Activated CD4-positive, alpha-beta T cell treated with anti-CD3 and anti-CD28 coated beads for 1 hour (primary cell): ENCODE data around the gene ALDOA.
"Not testable (repeated sequence)": the region's sequence is repeated elsewhere in the genome, so short reads cannot be mapped to it uniquely, and the experiment has no call there.

ENCODE experiments used
- DNase-seq: peaks from one replicate; pipeline ENCODE4 v3.0.0-alpha.2; 2020

Gene ALDOA

DNA sequence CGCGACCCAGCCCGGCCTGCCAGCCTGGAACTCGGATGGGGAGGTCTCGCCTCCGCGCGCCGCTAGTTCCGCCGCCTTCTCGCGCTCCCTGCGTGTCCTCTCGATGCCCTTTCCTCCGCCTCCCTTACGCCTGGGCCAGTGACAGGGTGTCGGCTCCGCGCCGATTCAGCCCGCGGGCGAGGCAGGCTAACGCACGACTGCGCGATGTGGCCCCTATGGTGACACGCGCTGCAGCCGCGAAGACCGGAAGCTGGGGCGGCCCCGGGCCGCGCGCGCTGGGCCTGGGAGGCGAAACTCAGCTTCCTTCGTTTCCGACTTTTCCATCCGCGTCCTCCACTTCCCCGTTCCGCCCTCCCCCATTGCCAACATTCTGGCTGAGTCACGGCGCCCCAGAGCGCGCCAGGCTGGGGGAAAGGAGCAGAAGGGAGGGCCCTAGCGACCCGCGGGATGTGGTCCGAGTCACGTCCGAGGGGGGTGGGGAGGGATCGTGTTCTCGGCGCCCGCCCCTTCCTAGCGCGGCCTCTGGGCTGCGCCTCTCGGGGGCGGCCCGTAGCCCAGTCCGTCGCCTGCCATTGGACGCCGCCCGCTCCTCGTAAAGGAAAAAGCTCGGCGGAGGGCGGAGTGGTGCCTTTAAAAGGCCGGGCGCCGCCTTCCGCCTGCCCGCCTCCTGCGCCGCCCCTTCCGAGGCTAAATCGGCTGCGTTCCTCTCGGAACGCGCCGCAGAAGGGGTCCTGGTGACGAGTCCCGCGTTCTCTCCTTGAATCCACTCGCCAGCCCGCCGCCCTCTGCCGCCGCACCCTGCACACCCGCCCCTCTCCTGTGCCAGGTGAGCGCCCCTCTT, at the start of gene ALDOA:
Gene ALDOA (plus strand): TSS at position 659 of the 841 bp plus-strand sequence. CDS start 1,138 bp downstream, outside the sequence.
- DNase-seq, result peak; percentile 93

DNA sequence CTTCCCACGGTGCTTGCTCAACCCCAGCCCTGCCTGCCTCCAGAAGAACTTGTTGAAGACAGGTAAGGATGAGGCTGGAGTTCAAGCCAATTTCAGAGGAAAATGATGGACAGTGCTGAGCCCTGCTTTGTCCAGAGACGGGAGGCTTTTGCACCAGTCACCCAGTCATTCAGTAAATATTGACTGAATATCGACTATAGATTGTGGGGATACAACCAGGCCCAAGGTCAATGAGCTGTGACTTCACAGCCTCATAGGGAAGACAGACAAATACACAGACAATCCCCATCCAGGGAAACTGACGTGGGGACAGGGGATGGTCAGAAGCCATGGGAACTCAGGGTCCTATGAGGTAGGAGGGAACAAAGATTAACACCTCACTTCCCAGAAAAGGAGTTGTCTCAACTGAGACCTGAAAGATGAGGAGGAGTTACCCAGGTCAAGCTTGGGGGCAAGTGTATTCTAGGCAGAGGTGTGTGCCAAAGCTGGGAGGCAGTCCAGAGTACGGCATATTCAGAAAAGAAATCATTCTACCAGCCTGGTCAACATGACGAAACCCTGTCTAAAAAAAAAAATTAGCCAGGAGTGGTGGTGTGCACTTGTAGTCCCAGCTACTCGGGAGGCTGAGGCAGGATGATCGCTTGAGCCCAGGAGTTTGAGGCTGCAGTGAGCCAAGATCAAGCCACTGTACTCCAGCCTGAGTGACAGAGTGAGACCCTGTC, 48.8 kb upstream of the ALDOA start:
- no peak for DNase-seq

GRCh38 chr16:30017277-30017656, 48.3 kb upstream of the ALDOA start:
- no peak for DNase-seq

DNA sequence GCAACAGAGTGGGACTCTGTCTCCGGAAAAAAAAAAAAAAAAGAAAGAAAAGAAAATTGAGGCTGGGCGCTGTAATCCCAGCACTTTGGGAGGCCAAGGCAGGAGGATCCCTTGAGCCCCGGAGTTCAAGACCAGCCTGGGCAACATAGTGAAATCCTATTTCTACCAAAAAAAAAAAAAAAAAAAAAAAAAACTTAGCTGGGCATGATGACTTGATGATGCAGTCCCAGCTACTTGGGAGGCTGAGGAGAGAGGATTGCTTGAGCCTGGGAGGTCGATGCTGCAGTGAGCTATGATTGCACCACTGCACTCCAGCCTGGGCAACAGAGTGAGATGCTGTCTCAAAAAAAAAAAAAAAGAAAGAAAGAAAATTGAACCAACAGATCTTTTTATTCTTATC, 47.6 kb upstream of the ALDOA start:
- DNase-seq, result not testable (repeated sequence)

- no peak for DNase-seq
Observed at GRCh38 chr16:30018731-30019158, 46.8 kb upstream of the ALDOA start.

DNA sequence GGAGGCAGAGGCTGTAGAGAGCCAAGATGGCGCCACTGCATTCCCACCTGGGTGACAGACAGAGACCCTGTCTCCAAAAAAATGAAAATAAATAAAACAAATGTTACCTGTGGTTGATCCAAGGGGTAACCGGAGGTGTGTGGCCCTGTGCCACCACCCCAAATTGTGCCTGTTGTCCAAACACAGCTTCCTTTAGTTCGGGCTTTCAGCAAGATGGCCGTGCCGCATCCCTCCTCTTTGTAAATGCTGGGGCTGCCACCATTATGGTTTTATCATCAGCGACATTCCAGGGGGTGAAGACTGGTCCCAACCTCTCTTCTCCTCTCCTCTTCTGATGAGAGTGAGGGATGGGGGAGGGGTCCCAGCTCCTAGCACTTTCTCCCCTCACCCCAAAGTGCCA, 42.7 kb upstream of the ALDOA start, which contains the start of gene C16orf92:
Gene C16orf92 (plus strand): TSS at position 312 of the 400 bp plus-strand sequence. CDS start 143 bp downstream, outside the sequence.
- DNase-seq, result no peak

GRCh38 chr16:30023586-30023985, 42.0 kb upstream of the ALDOA start:
- no peak for DNase-seq

- no peak for DNase-seq
Observed at GRCh38 chr16:30024451-30024850, 41.1 kb upstream of the ALDOA start.

GRCh38 chr16:30025156-30025555, 40.4 kb upstream of the ALDOA start:
- no peak for DNase-seq

- DNase-seq, result no peak
Observed at GRCh38 chr16:30025574-30025973, 40.0 kb upstream of the ALDOA start.

- DNase-seq, result no peak
Observed at GRCh38 chr16:30026449-30026848, 39.1 kb upstream of the ALDOA start.

- no peak for DNase-seq
Observed at GRCh38 chr16:30027588-30028437, 37.7 kb upstream of the ALDOA start.

GRCh38 chr16:30028438-30029076, 37.0 kb upstream of the ALDOA start:
- no peak for DNase-seq

DNA sequence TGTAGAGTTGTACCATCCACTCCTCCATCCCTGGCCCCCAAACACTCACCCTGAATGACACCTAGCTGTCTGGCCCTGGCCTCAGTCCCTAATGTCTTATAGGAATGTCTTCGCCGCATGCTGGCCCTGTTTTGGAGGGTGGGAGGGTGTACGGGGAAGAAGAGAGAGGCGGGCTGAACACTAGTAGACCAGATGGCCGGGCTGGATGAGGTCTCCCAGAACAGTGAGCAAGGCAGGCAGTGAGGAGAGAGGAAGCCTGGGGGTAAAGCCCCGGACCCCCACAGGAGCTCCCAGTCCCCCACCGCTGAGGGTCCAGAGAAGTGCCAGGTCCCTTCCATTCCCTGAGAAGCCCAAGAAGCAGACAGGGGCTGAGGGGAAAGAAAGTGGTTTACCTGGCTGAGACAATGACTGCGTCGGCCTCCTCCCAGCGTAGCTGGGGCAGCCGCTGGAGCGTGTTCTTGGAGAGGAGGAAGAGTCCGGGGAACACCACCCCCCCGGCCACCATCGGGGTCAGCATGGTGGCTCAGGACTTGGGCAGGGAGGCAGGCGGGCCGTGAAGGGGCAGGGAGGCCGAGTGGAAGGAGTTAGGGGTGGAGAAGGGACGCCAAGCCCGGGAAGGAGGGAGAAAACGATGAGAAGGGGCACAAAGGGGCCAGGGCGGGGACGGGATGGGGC, 35.4 kb upstream of the ALDOA start:
- DNase-seq, result no peak

DNA sequence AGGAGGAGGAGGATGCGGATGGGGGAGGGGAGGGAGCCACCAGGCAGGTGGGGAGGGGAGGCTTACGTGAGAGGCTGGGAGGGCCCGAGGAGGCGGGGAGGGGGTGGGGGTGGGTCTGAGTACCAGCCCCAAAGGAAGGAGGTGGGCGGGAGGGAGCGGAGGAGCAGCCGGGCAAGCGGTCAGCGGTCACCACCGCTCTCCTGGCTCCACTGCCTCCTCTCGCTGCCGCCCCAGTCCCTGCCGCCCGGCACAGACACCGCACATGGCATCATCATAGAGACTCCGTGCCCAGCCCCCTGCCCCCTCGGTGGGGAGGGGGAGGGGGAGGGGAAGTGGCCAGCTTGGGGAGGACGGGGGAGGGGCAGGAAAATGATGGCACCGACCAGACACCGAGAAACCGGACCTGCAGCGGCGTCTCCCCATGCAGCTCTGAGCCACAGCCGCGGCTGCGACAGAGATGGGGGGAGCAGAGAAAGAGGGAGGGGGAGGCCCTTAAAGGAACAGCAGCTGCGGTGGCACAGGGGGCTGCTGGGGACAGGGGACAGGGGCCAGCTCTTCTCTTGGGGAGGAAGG, 34.6 kb upstream of the ALDOA start, which contains the start of gene TLCD3B:
Gene TLCD3B (minus strand): TSS at position 431 of the 573 bp plus-strand sequence. CDS start 744 bp downstream, outside the sequence.
- DNase-seq, result no peak

- DNase-seq, result no peak
Observed at GRCh38 chr16:30031477-30031918, 34.1 kb upstream of the ALDOA start.

GRCh38 chr16:30032083-30032819, 33.3 kb upstream of the ALDOA start:
- DNase-seq, result peak; percentile 36

- no peak for DNase-seq
Observed at GRCh38 chr16:30033270-30033669, 32.3 kb upstream of the ALDOA start.

GRCh38 chr16:30040221-30040620, 25.3 kb upstream of the ALDOA start:
- no peak for DNase-seq

- DNase-seq, result not testable (repeated sequence)
Observed at GRCh38 chr16:30040690-30041089, 24.9 kb upstream of the ALDOA start.

DNA sequence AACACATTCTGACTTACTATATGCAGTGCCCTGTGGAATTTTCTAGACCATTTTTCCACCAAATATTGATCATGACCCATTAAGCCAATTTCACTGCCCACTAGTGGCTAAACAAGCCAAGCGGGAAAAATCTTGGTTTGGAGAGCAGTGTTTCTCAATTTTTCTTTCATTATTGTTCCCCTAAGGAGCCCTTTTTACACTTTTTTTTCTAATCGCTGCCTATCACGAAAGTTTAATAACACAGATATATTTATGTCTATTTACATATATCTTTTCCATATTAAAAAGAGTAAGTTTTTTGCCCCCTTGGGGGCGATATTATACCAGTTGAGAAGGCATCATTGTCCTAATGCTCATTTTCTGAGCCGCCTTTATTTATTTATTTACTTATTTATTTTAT, 23.7 kb upstream of the ALDOA start:
- no peak for DNase-seq
